Left colon (tissue), 2 donors: ENCODE results near the gene PHB1. TPM values are rescaled to one million over a fixed set of nuclear protein-coding genes. Genes with fewer than 3 reads are reported as not detected.
"Not testable (repeated sequence)": the region's sequence is repeated elsewhere in the genome, so short reads cannot be mapped to it uniquely, and the experiment has no call there.

Experiments
- ATAC-seq: fragments of 200-7000 bp; cut with Tn5 transposase; one replicate; pipeline ENCODE4 v1.9.1; 2020; ENCODE audit warnings: mild to moderate bottlenecking, moderate library complexity
- DNase-seq, 2 donors: peaks; one replicate each; pipeline ENCODE4 v3.0.0-alpha.2; 2020
- intact Hi-C, 2 donors: fragments of 100-400 bp; cut with DNase I in 1 of 2; cut with micrococcal nuclease in 1 of 2; formaldehyde crosslinking; loops; one replicate each; pipeline versions ENCODE4 v1.11.2 to v1.14.0; 2022; cut with DNase I, micrococcal nuclease
- total RNA-seq, 2 donors: library from RNA; stranded (reverse); fragmentation: NEBNext Ultra II Directional; extraction: Animal tissue kit (Norgen Biotek cat#: 25700); gene quantifications; one replicate each; pipeline ENCODE4 v1.2.1, GENCODE V29; 2021
- donor health status: DM: no; HTN: no; CAD: no.
- donor health status: DM: yes; HTN: yes; CAD: no.

PHB1 gene
- total RNA-seq, 2 donors from 2014 or later: 213 to 244 TPM

GRCh38 chr17:49442041-49442440, 27.4 kb upstream of the PHB1 start:
- intact Hi-C loops: no loop called here
- ATAC-seq (no peak), DNase-seq (no peak)

- DNase-seq: no peak
- ATAC-seq: no peak
- intact Hi-C loops: no loop called here
Measured at GRCh38 chr17:49441578-49441977, 26.9 kb upstream of the PHB1 start.

GRCh38 chr17:49440581-49440980, 25.9 kb upstream of the PHB1 start:
- intact Hi-C loops: no loop called here
- no peak for ATAC-seq
- no peak for DNase-seq

GRCh38 chr17:49439673-49440571, 25.2 kb upstream of the PHB1 start:
- intact Hi-C loops: loop anchor here in 1 of 2 donors (5.0 kb wide), 1 partner anchor 107 kb away; no protein-coding TSS in a partner anchor
- ATAC-seq (no peak), DNase-seq (no peak)

- intact Hi-C loops: loop anchor here in 1 of 2 donors (5.0 kb wide), 1 partner anchor 108 kb away; no protein-coding TSS in a partner anchor
- DNase-seq (no peak), ATAC-seq (no peak)
Measured at GRCh38 chr17:49439305-49439672, 24.6 kb upstream of the PHB1 start.

GRCh38 chr17:49438436-49439278, 24.0 kb upstream of the PHB1 start:
- intact Hi-C loops: loop anchor here in 1 of 2 donors (5.0 kb wide), 1 partner anchor 109 kb away; no protein-coding TSS in a partner anchor
- ATAC-seq (no peak), DNase-seq (no peak)

GRCh38 chr17:49437696-49438435, 23.2 kb upstream of the PHB1 start:
- DNase-seq: no peak
- intact Hi-C loops: loop anchor here in 1 of 2 donors (5.0 kb wide), 1 partner anchor 109 kb away; no protein-coding TSS in a partner anchor
- ATAC-seq: no peak

- ATAC-seq (no peak), DNase-seq (no peak)
- intact Hi-C loops: loop anchor here in 1 of 2 donors (5.0 kb wide), 1 partner anchor 111 kb away; no protein-coding TSS in a partner anchor
Measured at GRCh38 chr17:49436174-49436573, 21.5 kb upstream of the PHB1 start.

- ATAC-seq: no peak
- intact Hi-C loops: loop anchor here in 1 of 2 donors (5.0 kb wide), 1 partner anchor 112 kb away; no protein-coding TSS in a partner anchor
- no peak for DNase-seq
Measured at GRCh38 chr17:49435671-49436029, 21.0 kb upstream of the PHB1 start.

- peak; percentile 50 for ATAC-seq
- peak in 1 of 2 donors; percentile 36 for DNase-seq
- intact Hi-C loops: loop anchor here in 1 of 2 donors (5.0 kb wide), 1 partner anchor 112 kb away; no protein-coding TSS in a partner anchor
Measured at GRCh38 chr17:49434821-49435670, 20.4 kb upstream of the PHB1 start.

GRCh38 chr17:49433000-49433694, 18.5 kb upstream of the PHB1 start:
- no peak for DNase-seq
- intact Hi-C loops: no loop called here
- ATAC-seq: no peak

- DNase-seq (no peak), ATAC-seq (no peak)
- intact Hi-C loops: no loop called here
Measured at GRCh38 chr17:49431743-49432142, 17.1 kb upstream of the PHB1 start.

GRCh38 chr17:49425004-49425286, 10.3 kb upstream of the PHB1 start:
- ATAC-seq (no peak), DNase-seq (no peak)
- intact Hi-C loops: no loop called here

GRCh38 chr17:49424276-49425003, 9.8 kb upstream of the PHB1 start:
- ATAC-seq, intact Hi-C loops, DNase-seq: not testable (repeated sequence)

- ATAC-seq (no peak), DNase-seq (no peak)
- intact Hi-C loops: no loop called here
Measured at GRCh38 chr17:49422714-49423113, 8.0 kb upstream of the PHB1 start.

- ATAC-seq, DNase-seq, intact Hi-C loops: not testable (repeated sequence)
Measured at GRCh38 chr17:49419761-49420160, 5.1 kb upstream of the PHB1 start.
